ENCODE results near the gene PTPN6.
A peak's percentile ranks its signal among the peaks of the same experiment; 100 is the strongest.
"Not testable (repeated sequence)": the region's sequence is repeated elsewhere in the genome, so short reads cannot be mapped to it uniquely, and the experiment has no call there.

The PTPN6 gene

GRCh38 chr12:6950811-6951540 lies at the start of gene PTPN6:
Gene PTPN6, plus strand, starts transcription at chr12:6951356. Its CDS starts 157 bp downstream, at chr12:6951513.
- no peak for DNase-seq (ENCODE audit: low read depth in 2 of 2)

GRCh38 chr12:6902448-6902847 lies 48.7 kb upstream of the PTPN6 start:
- DNase-seq (ENCODE audit: low read depth in 2 of 2), result no peak

- no peak for DNase-seq (ENCODE audit: low read depth in 2 of 2)
Measured at GRCh38 chr12:6903722-6904121, 47.4 kb upstream of the PTPN6 start.

GRCh38 chr12:6904280-6905276 lies 46.6 kb upstream of the PTPN6 start, which contains the start of gene LRRC23:
Gene LRRC23, plus strand, starts transcription at chr12:6904822. Its CDS starts 812 bp downstream, at chr12:6905634.
- peak; percentile 96 to 97 for DNase-seq (ENCODE audit: low read depth in 2 of 2)

GRCh38 chr12:6905414-6906040 lies 45.6 kb upstream of the PTPN6 start:
- DNase-seq (ENCODE audit: low read depth in 2 of 2), result no peak

- not testable (repeated sequence) for DNase-seq (ENCODE audit: low read depth in 2 of 2)
Measured at GRCh38 chr12:6908141-6908540, 43.0 kb upstream of the PTPN6 start.

- no peak for DNase-seq (ENCODE audit: low read depth in 2 of 2)
Measured at GRCh38 chr12:6909421-6910145, 41.6 kb upstream of the PTPN6 start.

- DNase-seq (ENCODE audit: low read depth in 2 of 2), result no peak
Measured at GRCh38 chr12:6912164-6912935, 38.8 kb upstream of the PTPN6 start.

- peak; percentile 76 to 79 for DNase-seq (ENCODE audit: low read depth in 2 of 2)
Measured at GRCh38 chr12:6914246-6914946, 36.8 kb upstream of the PTPN6 start, which contains the start of gene ENO2. Gene ENO2, plus strand, starts transcription at chr12:6914580. Its CDS starts 1,253 bp downstream, at chr12:6915833.

GRCh38 chr12:6914947-6915788 lies 36.0 kb upstream of the PTPN6 start:
- no peak for DNase-seq (ENCODE audit: low read depth in 2 of 2)

- no peak for DNase-seq (ENCODE audit: low read depth in 2 of 2)
Measured at GRCh38 chr12:6915789-6916285, 35.3 kb upstream of the PTPN6 start.

GRCh38 chr12:6916426-6917200 lies 34.5 kb upstream of the PTPN6 start:
- no peak for DNase-seq (ENCODE audit: low read depth in 2 of 2)

- no peak for DNase-seq (ENCODE audit: low read depth in 2 of 2)
Measured at GRCh38 chr12:6917491-6918231, 33.5 kb upstream of the PTPN6 start.

GRCh38 chr12:6919588-6919987 lies 31.6 kb upstream of the PTPN6 start:
- DNase-seq (ENCODE audit: low read depth in 2 of 2), result no peak

GRCh38 chr12:6921539-6921938 lies 29.6 kb upstream of the PTPN6 start:
- DNase-seq (ENCODE audit: low read depth in 2 of 2), result no peak

GRCh38 chr12:6921996-6922946 lies 28.9 kb upstream of the PTPN6 start:
- DNase-seq (ENCODE audit: low read depth in 2 of 2), result no peak
